HG02973 (cell line): Measurements from ENCODE around the gene M1AP.
A peak's percentile ranks its signal among the peaks of the same experiment; 100 is the strongest.
"Not testable (repeated sequence)": the region's sequence is repeated elsewhere in the genome, so short reads cannot be mapped to it uniquely, and the experiment has no call there.

ENCODE experiments used
- ATAC-seq: cut with Tn5 transposase; IDR thresholded peaks from one replicate; pipeline ENCODE4 v1.9.1; 2021; ENCODE audit warnings: moderate library complexity; ENCODE audit not compliant: unreplicated experiment

Gene M1AP

GRCh38 chr2:74569686-74570085 lies 78.4 kb downstream of the M1AP start:
- no peak for ATAC-seq

DNA sequence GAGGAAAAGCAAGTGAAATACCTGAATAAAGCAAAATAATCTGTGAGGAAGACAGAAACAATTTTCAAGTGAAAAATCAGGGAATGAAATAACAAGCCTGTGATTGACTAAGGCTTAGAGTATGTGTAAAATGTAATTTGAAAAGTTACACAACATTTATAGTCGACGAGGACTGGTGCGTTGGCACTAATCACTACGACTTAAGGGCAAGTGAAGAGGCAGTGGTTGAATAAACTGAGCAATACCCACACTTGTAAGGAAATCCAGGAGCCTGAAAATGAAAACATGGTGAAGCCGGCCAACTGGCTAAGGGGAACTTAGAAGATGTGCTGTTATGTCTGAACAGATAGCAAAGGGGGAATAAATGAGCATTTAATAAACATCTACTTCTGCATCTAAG lies 80.2 kb downstream of the M1AP start:
- no peak for ATAC-seq

- no peak for ATAC-seq
These were observed 81.4 kb downstream of the M1AP start for GRCh38 chr2:74566754-74567085.

GRCh38 chr2:74566076-74566753 lies 81.9 kb downstream of the M1AP start:
- ATAC-seq: no peak

DNA sequence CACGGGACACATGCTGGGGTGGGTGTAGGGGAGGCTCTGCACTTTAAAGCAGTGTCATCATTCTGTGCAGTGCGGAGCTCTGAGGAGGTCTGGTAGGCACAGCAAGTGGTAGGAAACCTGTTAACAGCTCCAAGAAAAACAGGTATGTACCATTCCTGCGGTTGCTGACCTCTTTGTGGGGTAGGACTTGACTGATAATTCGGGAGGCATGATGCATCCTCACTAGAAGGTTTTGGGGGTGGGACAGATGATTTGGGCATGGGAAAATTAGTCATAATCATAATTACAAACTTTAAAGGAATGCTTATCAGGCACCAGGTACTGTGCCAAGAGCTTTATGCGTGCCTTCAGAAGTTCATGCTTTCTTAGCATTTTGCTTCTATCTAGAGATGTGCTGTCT lies 83.9 kb downstream of the M1AP start:
- ATAC-seq: no peak

DNA sequence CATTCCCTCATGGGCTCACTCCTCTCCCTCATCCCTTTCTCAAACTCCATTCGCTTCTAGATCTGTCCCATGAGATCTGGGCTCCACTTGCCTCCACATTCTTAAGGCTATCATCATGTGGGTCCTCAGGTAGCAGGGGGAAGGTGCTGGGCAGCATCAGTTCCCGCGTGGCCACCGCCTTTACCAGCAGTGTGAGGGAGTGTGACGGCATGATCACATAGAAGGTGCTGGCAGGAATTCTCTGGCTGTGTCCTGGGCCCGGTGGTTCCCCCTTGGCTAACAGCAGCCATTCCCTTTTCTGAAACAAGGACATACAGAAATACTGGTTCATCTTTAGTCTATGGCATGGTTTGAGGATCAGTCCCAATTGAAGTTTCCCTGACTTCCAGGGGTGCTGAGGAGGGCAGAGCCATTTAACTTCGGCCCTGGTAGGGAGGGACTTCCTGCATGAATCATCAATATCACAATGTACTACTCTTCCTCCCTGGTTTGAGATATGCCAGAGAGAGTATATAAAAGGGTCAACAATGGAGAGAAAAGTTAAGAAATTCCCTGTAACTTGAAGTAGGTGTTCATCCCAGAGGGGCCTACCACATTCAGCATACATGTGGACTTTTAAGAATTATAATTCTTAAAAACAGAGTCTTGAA lies 85.9 kb downstream of the M1AP start:
- no peak for ATAC-seq

- ATAC-seq: not testable (repeated sequence)
These were observed 87.1 kb downstream of the M1AP start for GRCh38 chr2:74561022-74561421.

DNA sequence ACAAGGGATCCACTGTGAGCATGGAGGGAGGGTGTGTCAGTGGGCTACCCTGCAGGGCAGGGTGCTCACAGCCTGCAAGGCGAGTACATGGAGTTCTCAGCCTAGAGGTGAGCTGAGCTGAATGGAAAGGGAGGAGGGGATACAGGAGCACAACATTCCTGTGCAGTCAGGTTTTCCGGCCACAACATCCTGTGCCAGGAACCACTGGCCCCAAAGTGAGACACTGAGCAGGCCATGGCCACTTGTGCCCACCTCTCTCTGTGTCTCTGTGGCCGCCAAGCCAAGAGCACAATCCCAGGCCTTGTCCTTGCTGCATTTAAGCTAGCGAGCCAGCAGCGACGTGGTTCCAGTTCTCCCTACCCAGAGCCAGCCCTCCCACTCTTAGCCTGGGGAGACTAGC lies 87.5 kb downstream of the M1AP start:
- no peak for ATAC-seq

DNA sequence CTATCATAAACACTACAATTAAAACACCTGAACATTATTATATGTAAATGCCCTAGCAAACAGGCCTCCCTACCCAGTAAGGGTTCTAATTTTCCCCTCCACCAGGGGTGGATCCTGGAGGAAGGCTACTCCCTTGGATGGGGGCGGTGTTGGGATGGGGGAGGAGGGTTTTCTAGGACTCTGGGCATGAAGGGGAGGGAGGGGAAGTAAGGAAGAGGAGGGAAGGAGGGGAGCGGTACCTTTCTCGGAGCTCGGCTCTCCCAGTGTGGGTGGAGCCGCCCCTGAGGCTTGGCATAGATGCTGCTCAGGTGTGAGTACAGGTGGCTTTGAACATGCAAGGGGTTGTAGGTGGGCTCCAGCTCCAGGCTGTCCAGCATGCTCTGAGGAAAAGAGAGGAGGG lies 88.2 kb downstream of the M1AP start:
- ATAC-seq: no peak

GRCh38 chr2:74558284-74559230 lies 89.6 kb downstream of the M1AP start:
- ATAC-seq: no peak

- ATAC-seq: no peak
These were observed 91.2 kb downstream of the M1AP start for GRCh38 chr2:74556831-74557370.

DNA sequence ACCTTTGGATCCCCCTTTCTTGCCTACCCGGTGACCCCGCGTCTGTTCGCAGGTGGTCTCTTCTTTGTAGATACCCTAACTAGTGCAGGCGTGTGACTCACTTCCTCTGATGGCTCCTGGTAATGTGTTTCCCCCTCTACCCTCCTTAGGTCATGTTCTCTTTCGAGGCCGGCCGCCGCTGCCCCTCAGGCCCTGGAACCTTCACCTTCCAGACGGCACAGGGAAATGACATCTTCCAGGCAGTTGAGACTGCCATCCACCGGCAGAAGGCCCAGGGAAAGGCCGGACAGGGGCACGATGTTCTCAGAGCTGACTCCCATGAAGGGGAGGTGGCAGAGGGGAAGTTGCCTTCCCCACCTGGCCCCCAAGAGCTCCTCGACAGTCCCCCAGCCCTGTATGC lies 92.0 kb downstream of the M1AP start:
- no peak for ATAC-seq

- ATAC-seq: no peak
These were observed 92.5 kb downstream of the M1AP start for GRCh38 chr2:74555610-74556103.

GRCh38 chr2:74554820-74555531 lies 93.2 kb downstream of the M1AP start:
- ATAC-seq: peak; percentile 41

- peak; percentile 66 for ATAC-seq
These were observed 94.0 kb downstream of the M1AP start, which contains the start of the genes DOK1 and LOXL3 for GRCh38 chr2:74553892-74554819. Gene DOK1, plus strand, starts transcription at chr2:74554720. Its CDS starts 35 bp downstream, at chr2:74554755. Gene LOXL3, minus strand, starts transcription at chr2:74553942. Its CDS starts 1,308 bp downstream, at chr2:74552634.

DNA sequence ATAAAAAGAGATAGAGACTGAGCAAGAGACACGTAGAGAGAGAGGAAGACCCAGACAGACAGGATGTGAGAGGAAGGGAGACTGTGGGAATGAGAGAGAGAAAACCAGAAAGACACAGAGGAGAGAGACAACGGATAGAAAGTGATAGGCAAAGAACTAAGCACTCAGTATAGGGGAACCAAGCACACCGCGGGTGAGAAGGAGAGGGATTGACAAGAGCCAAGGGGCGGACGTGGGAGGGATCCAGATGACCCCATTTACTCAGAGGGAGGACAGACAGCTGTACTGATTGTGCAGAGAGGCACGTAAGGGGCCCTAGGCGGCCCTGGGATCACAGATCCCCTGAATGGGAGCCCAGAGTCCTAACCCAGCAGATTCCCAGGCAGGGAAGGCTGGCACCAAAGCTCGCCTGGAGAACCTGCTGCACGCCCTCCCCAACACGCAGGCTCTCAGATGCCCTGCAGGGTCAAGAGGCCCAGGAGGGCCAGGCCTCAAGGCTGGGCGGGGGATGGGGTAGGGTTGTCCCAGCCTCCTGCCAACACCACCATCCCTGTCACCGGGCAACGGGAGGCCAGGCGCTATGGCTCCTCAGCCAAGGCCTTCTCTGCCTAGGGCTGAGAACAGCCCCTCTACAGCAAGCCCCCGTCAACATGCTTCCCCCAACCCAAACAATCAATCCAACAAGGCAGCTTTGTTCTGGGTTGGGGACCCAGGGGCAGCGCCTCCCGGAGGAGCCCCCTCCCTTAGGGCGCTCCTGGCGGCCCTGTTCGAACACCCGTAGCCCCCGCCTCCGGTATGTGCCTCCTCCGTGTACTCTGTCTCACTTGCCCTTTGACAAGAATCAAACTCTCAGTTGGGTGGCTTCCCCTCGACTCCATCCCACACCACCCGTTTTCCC lies 95.0 kb downstream of the M1AP start:
- no peak for ATAC-seq

GRCh38 chr2:74551942-74552913 lies 95.9 kb downstream of the M1AP start:
- ATAC-seq: no peak
